GM21515 (cell line): ENCODE data around the gene FAM98C.

ENCODE experiments used
- ATAC-seq: cut with Tn5 transposase; IDR thresholded peaks from one replicate; pipeline ENCODE4 v1.9.1; 2021; ENCODE audit not compliant: unreplicated experiment

FAM98C gene

DNA sequence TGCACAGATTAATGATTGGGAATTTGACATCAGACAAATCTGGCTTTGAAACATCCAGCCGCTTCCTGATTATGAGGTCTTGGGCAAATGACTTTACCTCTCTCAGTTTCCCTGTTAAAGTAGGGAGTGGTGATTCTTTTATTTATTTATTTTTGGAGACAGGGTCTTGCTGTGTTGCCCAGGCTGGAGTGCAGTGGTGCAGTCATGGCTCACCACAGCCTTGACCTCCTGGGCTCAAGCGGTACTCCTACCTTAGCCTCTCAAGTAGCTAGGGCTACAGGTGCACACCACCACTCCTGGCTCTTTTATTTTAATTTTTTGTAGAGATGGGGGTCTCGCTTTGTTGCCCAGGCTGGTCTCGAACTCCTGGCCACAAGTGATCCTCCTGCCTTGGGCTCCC is 25.8 kb upstream of the FAM98C start:
- no peak for ATAC-seq

DNA sequence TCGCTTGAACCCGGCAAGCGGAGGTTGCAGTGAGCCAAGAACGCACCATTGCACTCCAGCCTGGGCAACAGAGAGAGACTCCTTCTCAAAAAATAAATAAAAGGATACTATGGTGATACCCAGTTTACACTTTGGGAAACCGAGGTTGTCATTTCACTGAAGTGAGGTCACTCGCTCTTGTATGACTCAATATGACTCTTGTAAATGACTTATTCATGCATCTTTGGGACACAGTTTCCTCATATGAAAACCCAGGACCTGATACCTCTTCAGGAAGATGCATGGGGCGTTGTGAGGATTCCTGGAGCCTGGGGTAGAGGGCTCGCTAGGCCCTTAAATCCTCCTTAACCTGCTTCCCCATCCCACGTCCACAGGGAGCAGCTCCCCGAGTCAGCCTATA is 24.0 kb upstream of the FAM98C start:
- ATAC-seq = no peak

DNA sequence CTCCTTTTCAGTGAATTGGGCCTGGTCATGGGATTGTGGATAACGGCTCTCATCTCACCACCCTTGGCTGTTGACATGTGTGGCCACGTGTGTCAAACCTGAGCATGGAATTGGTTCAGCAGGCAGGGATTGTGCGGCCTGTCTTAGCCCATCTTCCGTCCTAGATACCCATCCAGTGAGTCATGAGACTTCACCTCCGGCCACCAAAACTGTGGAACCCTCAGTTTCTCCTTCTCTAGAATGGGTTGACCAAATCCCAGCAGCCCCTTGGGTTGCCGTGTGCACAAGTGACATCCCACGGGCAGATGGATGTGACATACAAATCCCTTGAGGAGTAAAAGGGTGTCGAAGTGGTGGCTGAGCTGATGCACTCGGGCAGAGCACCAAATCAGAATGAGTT is 21.8 kb upstream of the FAM98C start:
- ATAC-seq = no peak

DNA sequence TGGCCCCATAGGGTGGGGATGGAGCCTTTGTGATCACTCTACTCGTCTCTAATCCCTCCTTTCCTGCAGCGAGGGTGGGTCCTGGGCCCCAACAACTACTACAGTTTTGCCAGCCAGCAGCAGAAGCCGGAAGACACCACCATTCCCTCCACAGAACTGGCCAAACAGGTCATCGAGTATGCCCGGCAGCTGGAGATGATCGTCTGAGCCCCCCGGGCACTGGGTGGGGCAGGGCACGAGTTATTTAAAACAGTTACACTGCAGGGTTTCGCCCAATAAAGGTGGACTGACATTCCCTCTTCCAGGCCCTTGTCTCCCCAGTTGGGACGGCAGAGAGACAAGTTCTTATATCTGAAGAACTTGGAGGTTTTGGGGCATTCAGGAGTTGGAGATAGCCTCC is 19.7 kb upstream of the FAM98C start:
- no peak for ATAC-seq

DNA sequence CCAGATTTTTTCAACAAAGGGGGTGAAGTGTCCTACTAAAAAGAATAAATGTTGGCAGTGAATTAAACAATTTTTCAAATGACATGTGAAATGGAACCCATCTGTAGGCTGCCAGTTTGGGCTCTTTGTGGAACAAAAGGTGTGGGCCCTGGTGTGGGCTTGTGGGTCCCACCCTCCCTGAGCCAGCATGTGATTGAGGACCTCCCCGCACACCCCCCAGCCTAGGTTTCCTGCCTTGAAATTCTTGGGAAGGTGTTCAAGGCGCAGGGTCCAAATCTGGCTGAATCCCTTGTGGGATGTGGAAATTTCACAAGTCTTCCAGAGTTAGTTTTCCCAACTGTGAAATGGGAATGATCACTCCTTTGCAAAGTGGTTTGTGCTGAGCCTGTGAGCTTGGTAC is 19.1 kb upstream of the FAM98C start:
- no peak for ATAC-seq

DNA sequence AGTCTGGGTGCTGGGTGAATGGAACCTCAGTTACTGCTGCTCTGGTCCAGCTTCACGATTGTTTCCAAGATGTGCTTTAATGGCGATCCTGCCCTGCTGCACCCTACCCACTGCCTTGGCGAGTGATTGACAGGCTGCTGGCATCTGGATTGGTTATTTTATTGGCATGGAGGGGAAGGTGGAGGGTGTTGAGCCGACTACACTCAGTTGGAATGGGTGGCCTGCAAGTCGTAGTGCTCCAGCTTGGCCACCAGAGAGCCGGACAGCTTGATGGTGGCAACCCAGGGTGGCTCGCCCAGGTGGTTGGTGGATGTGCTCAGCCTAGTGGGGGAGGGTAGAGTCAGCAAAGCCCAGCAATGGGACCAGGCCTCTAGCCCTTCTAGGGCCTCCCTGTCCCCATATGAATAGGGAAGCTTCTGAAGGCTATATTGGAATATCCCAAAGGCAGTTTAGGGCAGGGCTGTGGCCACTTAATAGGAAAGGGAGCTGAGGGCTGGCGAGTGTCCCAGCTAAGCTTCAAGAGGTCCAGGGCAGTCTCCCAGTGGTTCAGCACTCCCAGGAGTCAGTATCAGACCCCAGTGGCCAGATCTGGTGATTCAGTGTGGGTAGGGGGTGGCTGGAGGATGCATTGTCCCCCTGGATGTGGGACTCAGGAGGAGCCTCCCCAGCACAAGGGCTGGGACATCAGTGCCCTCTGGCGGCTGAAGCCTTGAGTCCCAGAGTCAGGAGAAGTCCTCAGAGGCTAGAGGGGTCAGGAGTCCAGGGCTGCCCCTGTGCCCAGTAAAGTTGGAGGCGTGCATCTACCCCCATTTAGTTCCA is 18.5 kb upstream of the FAM98C start:
- no peak for ATAC-seq

DNA sequence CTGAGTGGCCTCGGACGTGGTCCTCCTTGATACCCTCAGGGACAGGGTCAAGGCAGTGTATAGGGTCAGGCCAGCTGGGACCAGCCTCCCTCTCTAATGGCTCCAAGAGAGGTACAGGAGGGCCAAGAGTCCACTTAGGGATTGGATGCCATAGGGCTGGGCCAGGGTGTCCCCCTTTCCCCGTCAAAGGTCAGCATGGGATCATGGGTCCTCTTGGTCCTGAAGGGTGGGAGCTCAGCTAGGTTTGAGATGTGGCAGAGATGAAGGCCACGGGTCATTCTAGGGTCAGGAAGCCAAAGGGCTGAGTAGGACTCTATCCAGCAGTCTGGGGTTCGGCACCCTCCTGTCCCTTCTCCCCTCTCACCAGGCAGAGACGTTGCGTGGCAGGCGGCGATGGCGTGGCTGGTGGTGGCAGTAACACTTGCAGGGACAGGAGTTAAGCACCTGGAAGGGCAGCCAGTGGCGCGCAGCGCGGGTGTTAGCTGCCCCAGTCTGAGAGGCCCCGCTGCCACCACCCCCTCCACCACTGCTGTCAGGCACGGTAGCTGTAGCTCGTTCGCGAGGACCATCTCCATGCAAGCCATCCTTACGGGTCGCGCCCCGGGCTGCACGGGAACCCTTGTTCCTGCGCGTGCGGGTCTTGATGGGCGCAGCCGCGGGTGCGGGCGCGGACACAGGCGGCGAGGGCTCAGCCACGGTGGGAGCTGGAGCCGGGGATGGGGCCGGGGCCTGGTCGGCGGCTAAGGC is 17.7 kb upstream of the FAM98C start:
- ATAC-seq = no peak

DNA sequence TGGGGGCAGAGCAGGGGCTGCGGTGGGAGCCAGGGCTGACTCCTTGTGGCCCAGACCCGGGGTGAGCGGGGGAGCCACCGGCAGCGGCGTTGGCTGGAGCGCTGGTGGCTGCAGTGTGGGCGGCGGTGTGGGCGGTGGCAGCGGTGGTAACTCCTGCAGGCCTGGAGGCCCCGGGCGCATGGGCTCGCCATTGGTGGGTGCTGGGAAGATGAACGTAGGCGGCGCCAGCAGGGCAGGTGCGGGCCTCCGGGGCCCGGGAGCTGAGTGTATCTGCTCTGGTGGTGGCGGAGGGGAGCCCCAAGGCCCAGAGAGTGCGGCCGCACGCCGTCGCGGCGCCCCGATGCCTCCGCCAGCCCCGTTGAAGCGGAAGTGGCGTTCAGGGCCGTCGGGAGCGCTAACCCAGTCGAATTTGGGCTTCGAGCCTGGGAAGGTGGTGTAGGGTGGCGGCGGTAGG is 17.1 kb upstream of the FAM98C start:
- no peak for ATAC-seq

DNA sequence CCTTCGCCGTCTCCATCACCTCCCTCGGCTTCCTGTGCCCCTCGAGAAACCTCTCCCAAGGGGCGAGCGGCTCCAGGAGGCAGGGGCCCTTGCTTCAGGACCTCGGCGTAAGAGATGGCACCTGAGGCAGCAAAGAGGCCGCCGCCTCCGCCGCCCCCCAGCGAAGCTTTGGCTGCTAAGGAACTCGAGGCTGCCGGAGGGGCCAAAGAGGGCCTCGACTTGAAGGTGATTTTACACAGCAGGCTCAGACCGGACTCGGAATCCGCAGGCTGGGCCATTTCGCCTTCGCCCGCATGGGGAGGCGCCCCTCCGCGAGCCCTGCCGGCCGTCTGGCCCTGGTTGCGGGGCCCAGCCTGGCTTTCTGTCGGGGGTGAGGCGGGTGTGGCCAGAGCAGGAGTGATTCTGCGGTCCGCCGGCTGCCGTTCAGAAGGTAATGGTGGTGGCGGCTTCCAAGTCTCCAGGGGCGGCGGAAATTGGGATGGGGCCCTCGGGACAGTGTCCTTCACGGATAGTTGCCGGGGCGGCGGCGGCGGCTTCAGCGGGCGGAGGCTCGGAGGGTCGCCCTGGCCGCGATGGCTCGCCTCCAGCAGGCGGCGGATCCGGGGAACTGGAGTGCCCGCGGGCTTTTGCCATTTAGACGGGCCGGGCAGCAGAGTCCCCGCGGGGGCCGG is 16.5 kb upstream of the FAM98C start:
- ATAC-seq = no peak

DNA sequence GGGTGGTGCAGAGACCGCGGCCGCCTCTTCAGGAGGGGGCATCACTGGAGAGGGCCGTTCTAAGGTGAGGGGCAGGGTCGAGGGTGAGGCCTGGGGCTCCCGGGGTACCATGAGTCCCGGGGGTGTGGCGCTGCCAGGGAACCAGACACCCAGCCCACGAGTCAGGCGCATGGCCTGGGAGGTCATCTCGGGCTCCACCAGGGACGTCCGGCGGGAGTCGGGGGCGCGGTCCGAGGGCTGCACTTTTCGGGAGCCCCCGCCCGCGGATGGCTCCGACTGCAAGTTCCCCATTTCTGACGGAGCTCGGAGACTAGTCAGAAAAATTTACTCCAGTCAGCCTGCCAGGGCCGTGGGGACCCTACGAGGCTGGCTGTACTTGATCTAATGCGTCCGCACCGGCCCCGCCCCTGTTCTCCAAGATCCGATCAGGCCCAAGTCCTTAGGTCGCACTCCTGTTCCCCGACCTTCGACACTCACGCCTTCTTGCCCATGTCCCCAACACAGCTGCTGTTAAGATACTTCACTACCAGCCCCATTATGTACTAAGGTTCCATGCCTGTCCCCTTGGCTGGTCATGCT is 15.8 kb upstream of the FAM98C start:
- ATAC-seq = no peak

DNA sequence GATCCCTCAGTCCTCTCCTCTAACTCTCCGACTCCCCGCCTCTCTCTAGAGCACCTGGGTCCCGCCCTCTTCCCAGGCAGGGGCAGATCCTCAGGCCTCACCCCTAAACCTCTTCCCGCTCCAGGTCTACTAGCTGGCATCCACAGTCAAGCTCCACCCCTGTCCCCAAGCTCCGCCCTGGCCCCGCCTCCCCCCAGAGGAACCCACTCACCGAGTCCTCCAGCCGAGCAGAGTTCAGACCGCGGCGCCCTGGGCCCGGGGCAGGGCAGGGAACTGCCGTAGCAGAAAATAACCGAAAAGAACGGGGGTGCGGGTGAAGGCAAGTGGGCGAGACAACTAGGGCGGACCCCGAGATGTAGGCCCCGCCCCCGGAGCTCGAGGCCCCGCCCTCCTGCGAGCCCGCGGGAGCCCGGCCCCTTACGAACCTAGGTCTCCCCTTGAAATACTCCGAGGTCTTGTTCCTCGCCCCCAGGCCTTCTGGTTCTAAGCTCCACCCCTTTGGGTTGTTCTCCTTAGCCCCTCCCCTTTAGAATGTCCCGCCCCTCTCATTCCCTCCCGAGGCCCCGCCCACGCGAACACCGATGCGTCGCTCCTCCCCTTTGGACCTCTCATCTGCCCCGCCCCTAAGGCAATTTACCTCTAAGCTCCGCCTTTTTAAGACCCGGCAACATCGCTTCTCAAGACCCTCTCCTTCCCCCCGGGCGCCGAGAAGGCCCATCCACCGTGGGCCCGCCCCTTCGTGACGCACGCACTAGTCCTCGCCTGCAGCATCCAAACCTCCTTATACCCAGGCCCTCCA is 15.1 kb upstream of the FAM98C start, which contains the start of gene GGN:
TSS of gene GGN (minus strand) at position 485 of the 799 bp plus-strand sequence. CDS start 773 bp downstream, outside the sequence.
- ATAC-seq = no peak

DNA sequence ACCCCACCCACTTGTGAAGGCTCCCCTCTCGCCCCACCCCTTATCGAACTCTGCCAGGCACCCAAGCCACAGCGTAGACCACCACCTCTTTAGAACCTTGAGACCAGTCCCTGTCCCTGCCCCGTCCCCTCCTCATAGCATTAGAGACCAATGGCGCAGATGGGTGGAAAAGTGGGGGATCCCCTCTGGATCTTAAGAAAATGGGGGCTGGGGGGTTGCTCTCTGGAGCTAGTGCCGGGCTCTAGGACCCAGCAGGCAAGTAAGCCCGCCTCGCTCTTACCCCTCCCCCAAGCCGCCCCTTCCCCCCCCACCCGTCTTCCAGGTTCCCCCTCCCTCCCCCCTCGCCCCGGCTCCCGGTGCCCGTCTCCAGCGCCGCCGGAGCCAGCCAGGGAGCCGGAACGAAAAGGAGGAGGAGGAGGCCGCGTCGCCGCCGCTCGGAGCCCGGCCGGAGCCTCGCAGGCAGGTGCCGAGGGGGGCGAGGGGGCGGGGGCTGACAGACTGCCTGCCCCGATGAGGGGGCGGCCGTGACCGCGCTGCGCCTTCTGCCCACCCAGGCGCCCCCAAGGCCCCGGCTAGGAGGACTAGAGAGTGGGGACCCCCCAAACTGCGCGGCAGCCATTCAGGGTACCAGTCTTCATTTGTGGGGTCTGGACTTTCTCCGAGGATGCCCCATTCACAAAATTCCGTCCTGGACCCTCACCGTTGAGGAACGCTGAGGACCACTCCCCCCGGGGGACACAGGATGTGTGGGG is 14.4 kb upstream of the FAM98C start, which contains the start of gene SPRED3:
TSS of gene SPRED3 (plus strand) at position 349 of the 752 bp plus-strand sequence. CDS start 1,606 bp downstream, outside the sequence.
- no peak for ATAC-seq

DNA sequence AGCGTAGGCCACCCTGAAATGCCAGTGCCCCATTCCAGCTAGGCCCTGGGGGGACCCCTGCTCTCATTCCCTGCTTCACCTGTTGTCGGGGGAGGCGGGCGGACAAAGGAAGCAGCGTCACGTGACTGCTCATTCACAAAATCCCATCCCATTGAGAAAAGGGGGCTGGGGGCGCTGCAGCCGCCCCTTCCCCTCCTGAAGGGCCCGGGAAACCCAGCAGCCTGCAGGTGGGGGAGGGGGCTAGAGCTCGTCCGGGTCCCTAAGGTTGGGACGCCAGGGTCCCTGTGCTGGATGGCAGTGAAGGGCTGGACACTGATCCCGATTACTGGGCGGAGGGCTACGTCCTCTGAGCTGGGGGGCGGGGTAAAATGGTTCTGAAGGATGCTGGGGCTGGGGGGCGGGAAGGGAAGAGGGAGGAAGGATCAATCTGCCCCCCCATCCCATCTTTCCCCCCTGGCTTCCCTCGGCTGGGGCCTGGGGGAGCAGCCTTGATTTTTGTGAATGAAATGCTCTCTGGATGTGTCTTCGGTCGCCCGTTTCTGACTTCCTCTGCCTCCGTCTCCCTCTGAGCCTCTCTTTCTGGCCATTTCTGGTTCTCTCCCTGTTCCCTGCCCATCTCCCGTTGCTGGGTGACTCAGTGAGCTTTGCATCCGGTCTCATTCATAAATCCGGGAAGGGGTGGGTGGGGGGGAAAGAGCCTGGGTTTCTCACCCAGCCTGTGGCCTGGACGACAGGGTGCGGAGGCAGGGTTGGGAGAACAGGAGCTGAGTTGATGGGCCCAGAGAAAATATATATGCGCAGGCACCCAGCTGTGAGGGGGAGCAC is 13.6 kb upstream of the FAM98C start:
- ATAC-seq = no peak

DNA sequence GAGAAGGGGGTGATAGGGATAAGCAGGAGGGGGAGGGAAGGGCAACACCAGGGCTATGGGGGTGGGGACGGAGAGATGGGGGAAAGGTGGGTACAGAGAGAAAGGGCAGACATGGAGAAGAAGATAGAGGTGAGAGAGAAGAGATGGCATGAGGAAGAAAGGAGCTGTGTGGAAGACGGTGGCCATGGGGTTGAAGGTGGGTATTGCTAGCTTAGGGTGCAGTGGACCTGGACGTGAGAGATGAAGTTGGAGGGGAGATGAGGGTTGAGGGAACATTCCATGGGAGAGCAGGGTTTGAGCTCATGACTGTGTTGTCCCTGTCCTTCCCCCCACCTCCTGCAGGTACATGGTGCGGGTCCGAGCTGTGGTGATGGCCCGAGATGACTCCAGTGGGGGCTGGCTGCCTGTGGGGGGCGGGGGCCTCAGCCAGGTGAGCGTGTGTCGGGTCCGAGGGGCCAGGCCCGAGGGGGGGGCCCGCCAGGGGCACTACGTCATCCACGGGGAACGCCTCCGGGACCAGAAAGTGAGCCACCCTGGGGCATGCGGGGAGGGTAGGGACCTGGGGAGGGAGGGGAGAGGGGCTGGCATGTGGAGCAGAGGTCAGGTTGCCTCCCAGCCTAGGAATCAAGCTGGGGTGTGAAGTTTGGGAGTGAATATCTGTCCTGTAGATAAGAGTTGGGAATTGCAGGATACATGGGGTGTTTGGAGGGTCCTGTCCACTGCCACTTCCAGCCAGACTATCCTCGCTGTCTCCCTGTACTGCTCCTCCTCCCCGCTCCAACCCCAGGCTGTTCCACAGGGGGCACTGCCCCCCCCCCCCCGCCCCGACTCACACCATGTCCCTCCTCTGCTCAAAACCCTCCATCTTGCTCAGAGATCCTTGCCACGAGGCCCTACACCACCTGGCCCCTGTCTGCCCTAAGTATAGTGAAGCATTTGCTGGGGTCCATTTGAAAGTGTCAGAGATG is 12.7 kb upstream of the FAM98C start:
- ATAC-seq = no peak

DNA sequence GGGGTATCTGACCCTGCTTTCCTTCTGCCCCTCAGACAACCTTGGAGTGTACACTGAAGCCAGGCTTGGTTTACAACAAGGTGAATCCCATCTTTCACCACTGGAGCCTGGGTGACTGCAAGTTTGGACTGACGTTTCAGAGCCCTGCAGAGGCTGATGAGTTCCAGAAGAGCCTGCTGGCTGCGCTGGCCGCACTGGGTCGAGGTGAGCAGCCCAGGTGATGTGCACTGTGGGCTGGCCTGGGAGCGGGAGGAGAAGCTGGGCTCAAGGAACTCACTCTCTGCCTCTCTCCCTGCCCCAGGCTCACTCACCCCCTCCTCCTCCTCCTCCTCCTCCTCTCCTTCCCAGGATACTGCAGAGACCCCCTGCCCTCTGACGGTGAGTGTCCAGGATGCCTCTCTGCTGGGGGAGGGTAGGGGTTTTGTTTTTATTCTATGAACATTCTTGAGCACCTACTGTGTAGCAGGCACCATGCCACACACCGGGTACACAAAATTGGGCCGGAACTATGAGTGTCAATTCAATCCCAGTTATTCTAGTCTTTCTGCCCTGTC is 10.9 kb upstream of the FAM98C start:
- ATAC-seq = no peak

DNA sequence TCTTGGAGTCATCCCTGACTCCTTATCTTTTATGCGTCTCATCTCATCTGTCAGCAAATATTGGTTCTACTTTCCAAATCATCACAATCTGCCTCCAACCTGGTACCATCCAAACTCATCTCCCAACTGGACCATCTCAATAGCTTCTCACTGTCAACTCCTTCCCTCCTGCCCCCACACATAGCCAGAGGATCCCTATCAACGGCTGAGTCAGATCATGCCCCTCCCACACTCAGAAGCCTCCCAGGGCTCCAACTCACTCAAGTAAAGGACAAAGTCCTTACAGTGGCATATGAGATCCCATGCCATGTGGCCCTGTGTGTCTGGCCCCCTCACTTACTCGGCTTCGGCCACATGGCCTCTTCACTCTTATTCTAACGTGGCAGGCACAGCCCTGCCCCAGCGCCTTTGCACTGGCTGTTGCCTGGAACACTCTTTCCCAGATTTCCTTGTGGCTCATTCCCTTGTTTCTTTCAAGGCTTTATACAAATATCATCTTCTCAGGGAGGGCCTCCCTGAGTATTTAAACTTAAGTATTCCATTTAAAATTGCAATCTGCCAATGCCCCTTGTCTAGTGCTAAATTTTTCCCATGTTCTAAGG is 10.1 kb upstream of the FAM98C start:
- ATAC-seq = no peak

DNA sequence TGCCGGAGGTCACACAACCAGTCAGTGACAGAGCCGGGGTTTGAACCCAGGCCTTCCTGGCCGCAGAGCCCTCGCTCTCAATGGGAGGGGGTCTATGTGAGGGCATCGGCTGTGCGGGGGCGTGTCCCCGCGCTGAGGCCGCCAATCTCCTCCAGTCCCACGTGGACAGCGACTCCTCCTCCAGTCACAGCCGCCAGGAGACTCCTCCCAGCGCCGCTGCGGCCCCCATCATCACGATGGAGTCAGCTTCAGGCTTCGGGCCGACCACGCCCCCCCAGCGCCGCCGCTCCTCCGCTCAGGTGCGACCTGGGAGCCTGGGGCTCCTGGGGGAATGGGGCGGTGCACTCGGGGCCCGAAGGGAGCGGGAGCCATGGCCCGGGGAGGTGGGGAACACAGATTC is 8.4 kb upstream of the FAM98C start:
- no peak for ATAC-seq
